HEK293 (cell line): Measurements from ENCODE around the gene FMNL3.

Experiments
- CTCF ChIA-PET: fragments of 350-600 bp; formaldehyde crosslinking; extraction: SDS; loops from one replicate; lab custom pipeline; 2021; ENCODE audit warnings: antibody characterized with exemption; lab: Yijun Ruan, JAX
- POLR2A ChIA-PET: fragments of 300-600 bp; formaldehyde crosslinking; extraction: SDS; loops from one replicate; lab custom pipeline; 2020; ENCODE audit warnings: antibody characterized with exemption, inconsistent platforms; lab: Yijun Ruan, JAX
- H3K27ac ChIP-seq: fragments of 200-500 bp; sonication (Bioruptor generic); 2 replicates; pipeline ENCODE4 v1.5.1; 2014; ENCODE audit warnings: low read depth, low read length, control low read depth, inconsistent platforms; ENCODE audit errors: extremely low read depth
- H3K36me3 ChIP-seq, 2 experiments: fragments of 200-500 bp in 1 of 2; sonication (Bioruptor generic) in 1 of 2; 1 replicate in 1 of 2; 2 replicates in 1 of 2; pipeline ENCODE4 v1.5.1; 2014 to 2017; ENCODE audit warnings: inconsistent platforms in 2 of 2, low read length in 2 of 2; ENCODE audit not compliant: control insufficient read depth in 2 of 2, insufficient read depth in 1 of 2
- H3K4me1 ChIP-seq: fragments of 200-500 bp; sonication (Bioruptor generic); 2 replicates; pipeline ENCODE4 v1.5.1; 2014; ENCODE audit warnings: mild to moderate bottlenecking, low read length, inconsistent platforms; ENCODE audit not compliant: control insufficient read depth, insufficient read depth
- H3K4me3 ChIP-seq: 2 replicates; pipeline ENCODE4 v1.5.1; 2011; ENCODE audit warnings: low read depth, mild to moderate bottlenecking, control low read depth, low read length, moderate library complexity
- H3K9me3 ChIP-seq: fragments of 200-500 bp; sonication (Bioruptor generic); 2 replicates; pipeline ENCODE4 v1.5.1; 2014; ENCODE audit warnings: low read depth, low read length, inconsistent platforms; ENCODE audit not compliant: control insufficient read depth, insufficient read depth
- ELK4 ChIP-seq: IDR thresholded peaks from 2 replicates; pipeline ENCODE4 v1.6.1; 2011; ENCODE audit warnings: mild to moderate bottlenecking, low read depth, low read length, borderline replicate concordance
- HIC1 ChIP-seq: fragments of 450-650 bp; formaldehyde crosslinking; IDR thresholded peaks from 2 replicates; pipeline ENCODE4 v1.5.1; 2016; ENCODE audit warnings: missing biosample characterization, missing genetic modification characterization
- MZF1 ChIP-seq: fragments of 450-650 bp; formaldehyde crosslinking; IDR thresholded peaks from 2 replicates; pipeline ENCODE4 v1.5.1; 2017; ENCODE audit warnings: missing biosample characterization, missing genetic modification characterization, borderline replicate concordance
- REPIN1 ChIP-seq: fragments of 450-650 bp; formaldehyde crosslinking; IDR thresholded peaks from 2 replicates; pipeline ENCODE4 v1.5.1; 2017; ENCODE audit warnings: missing biosample characterization, missing genetic modification characterization, low read depth
- ZFP41 ChIP-seq: fragments of 450-650 bp; formaldehyde crosslinking; IDR thresholded peaks from 2 replicates; pipeline ENCODE4 v1.5.1; 2016; ENCODE audit warnings: missing biosample characterization, missing genetic modification characterization, borderline replicate concordance
- ZNF211 ChIP-seq: fragments of 450-650 bp; formaldehyde crosslinking; IDR thresholded peaks from 2 replicates; pipeline ENCODE4 v1.5.1; 2016; ENCODE audit warnings: low read depth, missing biosample characterization, missing genetic modification characterization
- ZNF248 ChIP-seq: fragments of 450-650 bp; formaldehyde crosslinking; IDR thresholded peaks from 2 replicates; pipeline ENCODE4 v1.5.1; 2017; ENCODE audit warnings: missing biosample characterization, missing genetic modification characterization
- ZNF311 ChIP-seq: fragments of 450-650 bp; formaldehyde crosslinking; IDR thresholded peaks from 2 replicates; pipeline ENCODE4 v1.5.1; 2017; ENCODE audit warnings: missing biosample characterization, missing genetic modification characterization, borderline replicate concordance
- ZNF521 ChIP-seq: fragments of 450-650 bp; formaldehyde crosslinking; IDR thresholded peaks from 2 replicates; pipeline ENCODE4 v1.5.1; 2017; ENCODE audit warnings: missing biosample characterization, mild to moderate bottlenecking, missing genetic modification characterization
- ZNF529 ChIP-seq: fragments of 450-650 bp; formaldehyde crosslinking; IDR thresholded peaks from 2 replicates; pipeline ENCODE4 v1.5.1; 2017; ENCODE audit warnings: missing genetic modification characterization, missing biosample characterization; ENCODE audit not compliant: insufficient replicate concordance
- ZNF776 ChIP-seq: fragments of 450-650 bp; formaldehyde crosslinking; IDR thresholded peaks from 2 replicates; pipeline ENCODE4 v1.5.0; 2017; ENCODE audit warnings: missing biosample characterization, missing genetic modification characterization, borderline replicate concordance
- TF ChIP-seq, protein P1 (sequence below): fragments of 450-650 bp; formaldehyde crosslinking; IDR thresholded peaks from 2 replicates; pipeline ENCODE4 v1.5.1; 2016; ENCODE audit warnings: missing biosample characterization, missing genetic modification characterization
- TF ChIP-seq, protein P2 (sequence below): fragments of 450-650 bp; formaldehyde crosslinking; IDR thresholded peaks from 2 replicates; pipeline ENCODE4 v1.5.1; 2016; ENCODE audit warnings: missing biosample characterization, missing genetic modification characterization
- TF ChIP-seq, protein P3 (sequence below): fragments of 450-650 bp; formaldehyde crosslinking; IDR thresholded peaks from 2 replicates; pipeline ENCODE4 v1.5.1; 2016; ENCODE audit warnings: missing biosample characterization, missing genetic modification characterization, borderline replicate concordance

The FMNL3 gene

GRCh38 chr12:49671031-49671765, 36.0 kb downstream of the FMNL3 start:
- POLR2A ChIA-PET: no interaction called here
- H3K4me1 ChIP-seq: peaks cover 2% of the 10 kb centered on the region; the same call in 1 of the 2 replicates
- H3K36me3 ChIP-seq: no peaks in the 10 kb centered on the region
- no peak overlapping the region for H3K27ac ChIP-seq
- no peak for TF ChIP-seq ZNF776 (tag by site-specific recombination)
- TF ChIP-seq ZNF248 (tag by site-specific recombination): no peak
- TF ChIP-seq ZNF211 (tag by site-specific recombination): no peak
- TF ChIP-seq, protein P1, sequence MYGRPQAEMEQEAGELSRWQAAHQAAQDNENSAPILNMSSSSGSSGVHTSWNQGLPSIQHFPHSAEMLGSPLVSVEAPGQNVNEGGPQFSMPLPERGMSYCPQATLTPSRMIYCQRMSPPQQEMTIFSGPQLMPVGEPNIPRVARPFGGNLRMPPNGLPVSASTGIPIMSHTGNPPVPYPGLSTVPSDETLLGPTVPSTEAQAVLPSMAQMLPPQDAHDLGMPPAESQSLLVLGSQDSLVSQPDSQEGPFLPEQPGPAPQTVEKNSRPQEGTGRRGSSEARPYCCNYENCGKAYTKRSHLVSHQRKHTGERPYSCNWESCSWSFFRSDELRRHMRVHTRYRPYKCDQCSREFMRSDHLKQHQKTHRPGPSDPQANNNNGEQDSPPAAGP (tag by site-specific recombination): no peak
- TF ChIP-seq ZFP41 (tag by site-specific recombination): no peak
- TF ChIP-seq, protein P2, sequence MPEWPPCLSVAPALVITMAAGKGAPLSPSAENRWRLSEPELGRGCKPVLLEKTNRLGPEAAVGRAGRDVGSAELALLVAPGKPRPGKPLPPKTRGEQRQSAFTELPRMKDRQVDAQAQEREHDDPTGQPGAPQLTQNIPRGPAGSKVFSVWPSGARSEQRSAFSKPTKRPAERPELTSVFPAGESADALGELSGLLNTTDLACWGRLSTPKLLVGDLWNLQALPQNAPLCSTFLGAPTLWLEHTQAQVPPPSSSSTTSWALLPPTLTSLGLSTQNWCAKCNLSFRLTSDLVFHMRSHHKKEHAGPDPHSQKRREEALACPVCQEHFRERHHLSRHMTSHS (tag by site-specific recombination): no peak
- TF ChIP-seq ELK4: no peak
- TF ChIP-seq ZNF311 (tag by site-specific recombination): no peak
- TF ChIP-seq MZF1 (tag by site-specific recombination): no peak
- TF ChIP-seq ZNF529 (tag by site-specific recombination): no peak
- no peak for TF ChIP-seq ZNF521 (tag by site-specific recombination)
- no peak for TF ChIP-seq REPIN1 (tag by site-specific recombination)
- TF ChIP-seq, protein P3, sequence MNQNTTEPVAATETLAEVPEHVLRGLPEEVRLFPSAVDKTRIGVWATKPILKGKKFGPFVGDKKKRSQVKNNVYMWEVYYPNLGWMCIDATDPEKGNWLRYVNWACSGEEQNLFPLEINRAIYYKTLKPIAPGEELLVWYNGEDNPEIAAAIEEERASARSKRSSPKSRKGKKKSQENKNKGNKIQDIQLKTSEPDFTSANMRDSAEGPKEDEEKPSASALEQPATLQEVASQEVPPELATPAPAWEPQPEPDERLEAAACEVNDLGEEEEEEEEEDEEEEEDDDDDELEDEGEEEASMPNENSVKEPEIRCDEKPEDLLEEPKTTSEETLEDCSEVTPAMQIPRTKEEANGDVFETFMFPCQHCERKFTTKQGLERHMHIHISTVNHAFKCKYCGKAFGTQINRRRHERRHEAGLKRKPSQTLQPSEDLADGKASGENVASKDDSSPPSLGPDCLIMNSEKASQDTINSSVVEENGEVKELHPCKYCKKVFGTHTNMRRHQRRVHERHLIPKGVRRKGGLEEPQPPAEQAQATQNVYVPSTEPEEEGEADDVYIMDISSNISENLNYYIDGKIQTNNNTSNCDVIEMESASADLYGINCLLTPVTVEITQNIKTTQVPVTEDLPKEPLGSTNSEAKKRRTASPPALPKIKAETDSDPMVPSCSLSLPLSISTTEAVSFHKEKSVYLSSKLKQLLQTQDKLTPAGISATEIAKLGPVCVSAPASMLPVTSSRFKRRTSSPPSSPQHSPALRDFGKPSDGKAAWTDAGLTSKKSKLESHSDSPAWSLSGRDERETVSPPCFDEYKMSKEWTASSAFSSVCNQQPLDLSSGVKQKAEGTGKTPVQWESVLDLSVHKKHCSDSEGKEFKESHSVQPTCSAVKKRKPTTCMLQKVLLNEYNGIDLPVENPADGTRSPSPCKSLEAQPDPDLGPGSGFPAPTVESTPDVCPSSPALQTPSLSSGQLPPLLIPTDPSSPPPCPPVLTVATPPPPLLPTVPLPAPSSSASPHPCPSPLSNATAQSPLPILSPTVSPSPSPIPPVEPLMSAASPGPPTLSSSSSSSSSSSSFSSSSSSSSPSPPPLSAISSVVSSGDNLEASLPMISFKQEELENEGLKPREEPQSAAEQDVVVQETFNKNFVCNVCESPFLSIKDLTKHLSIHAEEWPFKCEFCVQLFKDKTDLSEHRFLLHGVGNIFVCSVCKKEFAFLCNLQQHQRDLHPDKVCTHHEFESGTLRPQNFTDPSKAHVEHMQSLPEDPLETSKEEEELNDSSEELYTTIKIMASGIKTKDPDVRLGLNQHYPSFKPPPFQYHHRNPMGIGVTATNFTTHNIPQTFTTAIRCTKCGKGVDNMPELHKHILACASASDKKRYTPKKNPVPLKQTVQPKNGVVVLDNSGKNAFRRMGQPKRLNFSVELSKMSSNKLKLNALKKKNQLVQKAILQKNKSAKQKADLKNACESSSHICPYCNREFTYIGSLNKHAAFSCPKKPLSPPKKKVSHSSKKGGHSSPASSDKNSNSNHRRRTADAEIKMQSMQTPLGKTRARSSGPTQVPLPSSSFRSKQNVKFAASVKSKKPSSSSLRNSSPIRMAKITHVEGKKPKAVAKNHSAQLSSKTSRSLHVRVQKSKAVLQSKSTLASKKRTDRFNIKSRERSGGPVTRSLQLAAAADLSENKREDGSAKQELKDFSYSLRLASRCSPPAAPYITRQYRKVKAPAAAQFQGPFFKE (tag by site-specific recombination): no peak
- no peak for TF ChIP-seq HIC1 (tag by site-specific recombination)
- no peaks in the 10 kb centered on the region for H3K9me3 ChIP-seq
- CTCF ChIA-PET: interaction anchor here (0.6 kb wide), 1 partner anchor 28 kb away, joined by 3 read pairs; no protein-coding TSS in a partner anchor
- no peak overlapping the region for H3K4me3 ChIP-seq
